H1 (cell line): Measurements from ENCODE around the gene ORC6. TPM values are rescaled to one million over a fixed set of nuclear protein-coding genes. Genes with fewer than 3 reads are reported as not detected.

Source experiments
- CTCF ChIA-PET: fragments of 300-600 bp; sonication (Branson Sonifier 250); formaldehyde crosslinking; loops from one replicate; lab custom pipeline; 2021; ENCODE audit not compliant: partially characterized antibody; lab: Charles Lee
- POLR2A ChIA-PET: fragments of 300-600 bp; sonication (Branson Sonifier 250); formaldehyde crosslinking; loops from one replicate; lab custom pipeline; 2021; ENCODE audit warnings: inconsistent platforms; ENCODE audit not compliant: partially characterized antibody; lab: Charles Lee
- DNase-seq, 2 experiments: peaks; one replicate each; pipeline versions ENCODE4 v3.0.0 to v3.0.0-alpha.2; 2010 to 2022; ENCODE audit warnings: low spot score in 2 of 2, low read depth in 1 of 2, mixed read lengths in 1 of 2
- FAIRE-seq: peaks from 2 replicates; lab custom pipeline; 2011; peaks lifted over from hg19 to GRCh38; lab: Jason Lieb, UNC
- H2AFZ ChIP-seq: 2 replicates; pipeline ENCODE4 v1.8.1; 2012; ENCODE audit warnings: low read length, inconsistent platforms
- H2AK5ac ChIP-seq: 2 replicates; pipeline ENCODE4 v1.6.1; 2013; ENCODE audit warnings: low read depth, low read length
- H2BK120ac ChIP-seq: replicated peaks from 2 replicates; pipeline ENCODE3; 2013; ENCODE audit warnings: low read depth, low read length, inconsistent platforms
- H2BK12ac ChIP-seq: 2 replicates; pipeline ENCODE4 v1.6.1; 2013; ENCODE audit warnings: low read depth, low read length
- H2BK15ac ChIP-seq: 2 replicates; pipeline ENCODE4 v1.6.1; 2013; ENCODE audit warnings: low read length
- H2BK20ac ChIP-seq: 2 replicates; pipeline ENCODE4 v1.6.1; 2013; ENCODE audit warnings: low read length
- H2BK5ac ChIP-seq: 2 replicates; pipeline ENCODE4 v1.6.1; 2013; ENCODE audit warnings: low read depth, low read length
- H3K14ac ChIP-seq: 2 replicates; pipeline ENCODE4 v1.6.1; 2013; ENCODE audit warnings: inconsistent platforms; ENCODE audit not compliant: insufficient read length
- H3K18ac ChIP-seq: 2 replicates; pipeline ENCODE4 v1.6.1; 2013; ENCODE audit warnings: low read length; ENCODE audit errors: extremely low read depth
- H3K23ac ChIP-seq: 2 replicates; pipeline ENCODE4 v1.6.1; 2013; ENCODE audit warnings: inconsistent platforms; ENCODE audit not compliant: insufficient read length
- H3K23me2 ChIP-seq: 2 replicates; pipeline ENCODE4 v1.6.1; 2013; ENCODE audit warnings: low read depth, low read length
- H3K27ac ChIP-seq: 2 replicates; pipeline ENCODE4 v1.6.1; 2011; ENCODE audit warnings: low read depth, low read length, inconsistent platforms
- H3K27me3 ChIP-seq, 4 experiments: replicated peaks in 1 of 4; 1 replicate in 1 of 4; 2 replicates in 3 of 4; pipeline versions ENCODE4 v1.6.1 to v1.8.1; 2011 to 2013; ENCODE audit warnings: low read length in 3 of 4, mild to moderate bottlenecking in 3 of 4, inconsistent platforms in 2 of 4, mixed read lengths in 2 of 4, moderate library complexity in 1 of 4; ENCODE audit not compliant: control insufficient read depth in 3 of 4, insufficient read depth in 3 of 4; ENCODE audit errors: extremely low read depth in 1 of 4
- H3K36me3 ChIP-seq, 4 experiments: 2 replicates each; pipeline versions ENCODE4 v1.6.1 to v1.8.1; 2011 to 2013; ENCODE audit warnings: mild to moderate bottlenecking in 4 of 4, low read length in 3 of 4, moderate library complexity in 2 of 4, control low read depth in 1 of 4, inconsistent platforms in 1 of 4; ENCODE audit not compliant: insufficient read depth in 4 of 4, control insufficient read depth in 2 of 4
- H3K4ac ChIP-seq: replicated peaks from 2 replicates; pipeline ENCODE3; 2013; ENCODE audit warnings: low read length, low read depth, mixed read lengths, inconsistent platforms; ENCODE audit not compliant: insufficient read length
- H3K4me1 ChIP-seq, 4 experiments: replicated peaks in 1 of 4; 1 replicate in 1 of 4; 2 replicates in 3 of 4; pipeline versions ENCODE4 v1.6.1 to v1.8.1; 2011 to 2013; ENCODE audit warnings: low read length in 3 of 4, inconsistent platforms in 2 of 4, mixed read lengths in 1 of 4; ENCODE audit not compliant: insufficient read depth in 4 of 4, control insufficient read depth in 3 of 4
- H3K4me2 ChIP-seq, 2 experiments: 2 replicates each; pipeline versions ENCODE4 v1.6.1 to v1.8.1; 2011 to 2013; ENCODE audit warnings: low read depth in 2 of 2, low read length in 2 of 2, control low read depth in 1 of 2, inconsistent platforms in 1 of 2, mild to moderate bottlenecking in 1 of 2; ENCODE audit not compliant: insufficient read depth in 1 of 2
- H3K4me3 ChIP-seq, 4 experiments: fragments of 200-600, 300-600 bp in 1 of 4; sonication (generic), shearing (Covaris generic), sonication (Bioruptor Twin) in 1 of 4; 2 replicates each; pipeline versions ENCODE4 v1.5.1 to v1.8.1; 2011 to 2016; ENCODE audit warnings: low read length in 4 of 4, low read depth in 3 of 4, control low read depth in 2 of 4, inconsistent platforms in 2 of 4, mild to moderate bottlenecking in 2 of 4, mixed read lengths in 1 of 4, moderate library complexity in 1 of 4; ENCODE audit not compliant: insufficient read depth in 2 of 4; ENCODE audit errors: extremely low read depth in 1 of 4
- H3K56ac ChIP-seq: replicated peaks from 2 replicates; pipeline ENCODE3; 2013; ENCODE audit warnings: low read depth, mild to moderate bottlenecking, mixed read lengths, low read length, inconsistent platforms; ENCODE audit not compliant: insufficient read length
- H3K79me1 ChIP-seq: 2 replicates; pipeline ENCODE4 v1.6.1; 2013; ENCODE audit warnings: low read depth, low read length, control low read depth
- H3K79me2 ChIP-seq, 2 experiments: 2 replicates each; pipeline versions ENCODE4 v1.6.1 to v1.8.1; 2012 to 2013; ENCODE audit warnings: low read length in 2 of 2, mild to moderate bottlenecking in 2 of 2, inconsistent platforms in 1 of 2; ENCODE audit not compliant: insufficient read depth in 2 of 2, control insufficient read depth in 1 of 2
- H3K9ac ChIP-seq, 4 experiments: replicated peaks in 1 of 4; 1 replicate in 1 of 4; 2 replicates in 3 of 4; pipeline versions ENCODE4 v1.6.1 to v1.8.1; 2011 to 2013; ENCODE audit warnings: low read depth in 3 of 4, low read length in 3 of 4, control low read depth in 2 of 4, mild to moderate bottlenecking in 2 of 4, moderate library complexity in 2 of 4, inconsistent platforms in 1 of 4; ENCODE audit errors: extremely low read depth in 1 of 4
- H3K9me3 ChIP-seq, 2 experiments: 2 replicates each; pipeline versions ENCODE4 v1.6.1 to v1.8.1; 2012 to 2013; ENCODE audit warnings: mild to moderate bottlenecking in 2 of 2, moderate library complexity in 2 of 2, control low read depth in 1 of 2, inconsistent platforms in 1 of 2, low read depth in 1 of 2, low read length in 1 of 2, mixed read lengths in 1 of 2; ENCODE audit not compliant: insufficient read depth in 2 of 2
- H4K20me1 ChIP-seq, 2 experiments: replicated peaks in 1 of 2; 2 replicates each; pipeline versions ENCODE3 to v1.8.1; 2011 to 2013; ENCODE audit warnings: inconsistent platforms in 2 of 2, low read length in 2 of 2, mild to moderate bottlenecking in 1 of 2; ENCODE audit not compliant: insufficient read depth in 2 of 2, control insufficient read depth in 1 of 2
- H4K5ac ChIP-seq: 2 replicates; pipeline ENCODE4 v1.6.1; 2013; ENCODE audit warnings: low read length, low read depth, mixed read lengths, inconsistent platforms; ENCODE audit not compliant: insufficient read length
- H4K8ac ChIP-seq: 2 replicates; pipeline ENCODE4 v1.8.0; 2013; ENCODE audit warnings: mild to moderate bottlenecking, moderate library complexity, low read length, inconsistent platforms; ENCODE audit not compliant: insufficient read depth; ENCODE audit errors: extremely low read depth
- H4K91ac ChIP-seq: replicated peaks from 2 replicates; pipeline ENCODE3; 2013; ENCODE audit warnings: low read length, mixed read lengths, inconsistent platforms; ENCODE audit not compliant: insufficient read length
- ASH2L ChIP-seq: fragments of 200-600, 300-600 bp; sonication (generic); IDR thresholded peaks from one replicate; pipeline ENCODE4 v1.7.1; 2017; ENCODE audit warnings: low read length
- CEBPB ChIP-seq: IDR thresholded peaks from 2 replicates; pipeline ENCODE4 v1.6.1; 2012; ENCODE audit warnings: low read depth, low read length
- CHD2 ChIP-seq: IDR thresholded peaks from 2 replicates; pipeline ENCODE4 v1.6.1; 2012; ENCODE audit warnings: low read length, improper control_type of control experiment
- RXRA ChIP-seq: IDR thresholded peaks from 2 replicates; pipeline ENCODE4 v1.6.1; 2011; ENCODE audit warnings: low read depth, mild to moderate bottlenecking, low read length, moderate library complexity; ENCODE audit not compliant: insufficient read depth
- TAF1 ChIP-seq: IDR thresholded peaks from 2 replicates; pipeline ENCODE4 v1.6.1; 2011; ENCODE audit warnings: mild to moderate bottlenecking, low read depth, low read length
- TBP ChIP-seq: IDR thresholded peaks from 2 replicates; pipeline ENCODE4 v1.6.1; 2011; ENCODE audit warnings: low read depth, low read length, improper control_type of control experiment
- TEAD4 ChIP-seq: IDR thresholded peaks from 2 replicates; pipeline ENCODE4 v1.6.1; 2012; ENCODE audit warnings: low read depth, low read length, inconsistent platforms, mixed read lengths
- WGBS, 2 experiments: shearing (Covaris generic) in 1 of 2; methylation state at CpG; one replicate each; pipeline versions ENCODE4 v1.1.6 to v1.1.7; 2013 to 2015; ENCODE audit warnings: low lambda C conversion rate in 2 of 2, mixed read lengths in 2 of 2, inconsistent platforms in 1 of 2, low coverage in 1 of 2, missing lambda C conversion rate in 1 of 2; ENCODE audit not compliant: insufficient replicate concordance in 2 of 2, insufficient coverage in 1 of 2, insufficient read length in 1 of 2; ENCODE audit errors: extremely low coverage in 1 of 2, missing lambda C conversion rate in 1 of 2; 5-methylcytosine and 5-hydroxymethylcytosine counted together
- polyA plus RNA-seq, 7 experiments: library from polyadenylated mRNA; depleted of rRNA in 3 of 7; stranded (reverse) in 5 of 7; unstranded in 2 of 7; fragments of >200 nt in 5 of 7; fragments of 200-250 nt in 2 of 7; gene quantifications; 1 replicate in 5 of 7; 2 replicates in 1 of 7; 4 replicates in 1 of 7; pipeline versions ENCODE4 v1.2.1 to v1.2.3, GENCODE V29; 2011 to 2013; ENCODE audit warnings: missing spikeins in 2 of 7, mixed read lengths in 2 of 7
- total RNA-seq: library from RNA; stranded (reverse); fragmentation: NEBNext Ultra II Directional; extraction: Animal tissue kit (Norgen Biotek cat#: 25700); gene quantifications from 2 replicates; pipeline ENCODE4 v1.2.1, GENCODE V29; 2021

The ORC6 gene
- total and polyA plus RNA-seq, 2 of the 8 experiments (the other 6 are each of a cell fraction or from before 2014, with no cell fraction given), result 41.8 to 67.4 TPM

GRCh38 chr16:46658925-46659324 is 30.5 kb upstream of the ORC6 start:
- H4K91ac ChIP-seq, result no peak overlapping the region
- no peak overlapping the region for H2BK12ac ChIP-seq
- no peak overlapping the region for H3K56ac ChIP-seq
- H3K79me1 ChIP-seq, result no peaks in the 10 kb centered on the region
- no peak overlapping the region for H4K8ac ChIP-seq
- no peak overlapping the region for H2BK20ac ChIP-seq
- ChIA-PET CTCF (interaction anchor here (1.1 to 2.6 kb wide), 3 partner anchors 9 to 11 kb away, joined by 3 to 10 read pairs (median 3); no protein-coding TSS in a partner anchor), POLR2A (interaction anchor here (0.6 kb wide), 1 partner anchor 128 kb away, joined by 3 read pairs; no protein-coding TSS in a partner anchor)
- no peak overlapping the region for H2AFZ ChIP-seq
- peaks cover 8 to 35% (median 22%) of the 10 kb centered on the region in 4 experiments for H3K36me3 ChIP-seq
- no peak overlapping the region for H2BK15ac ChIP-seq
- H4K20me1 ChIP-seq, result no peaks in the 10 kb centered on the region
- no peak overlapping the region for H2BK120ac ChIP-seq
- H3K4me1 ChIP-seq, result no peaks in the 10 kb centered on the region
- H3K9me3 ChIP-seq, result no peaks in the 10 kb centered on the region; a peak in 1 of 4 replicates
- no peak overlapping the region for H4K5ac ChIP-seq
- no peak overlapping the region for H3K4ac ChIP-seq
- no peak overlapping the region for H2BK5ac ChIP-seq
- H3K14ac ChIP-seq, result no peak overlapping the region
- H3K4me2 ChIP-seq, result no peak overlapping the region
- DNase-seq (no peak), FAIRE-seq (no peak)
- H3K23ac ChIP-seq, result no peak overlapping the region
- 77% methylated on average over 1 of the region's 1 CpG; no CpG with 5 or more reads in 1 of the 2 experiments for WGBS, 2 experiments
- no peaks in the 10 kb centered on the region for H3K27me3 ChIP-seq
- no peak overlapping the region for H3K4me3 ChIP-seq
- H3K18ac ChIP-seq, result no peak overlapping the region
- no peak overlapping the region for H3K9ac ChIP-seq
- H3K23me2 ChIP-seq, result no peaks in the 10 kb centered on the region
- no peak overlapping the region for H2AK5ac ChIP-seq
- no peak overlapping the region for H3K27ac ChIP-seq
- H3K79me2 ChIP-seq, result no peaks in the 10 kb centered on the region
- TF ChIP-seq CHD2 (no peak), RXRA (no peak), TBP (no peak), TAF1 (no peak), ASH2L (no peak), CEBPB (no peak), TEAD4 (no peak)
